Measurements from ENCODE around the gene CREB5. TPM values are rescaled to one million over a fixed set of nuclear protein-coding genes. Genes with fewer than 3 reads are reported as not detected.

CREB5 gene
- total and polyA plus RNA-seq, 2 of the 8 experiments (the other 6 are each of a cell fraction or from before 2014, with no cell fraction given), result 2.4 to 2.7 TPM

GRCh38 chr7:28698840-28699239 lies 286.5 kb downstream of the CREB5 start:
- peaks cover 0 to 2% (median 0%) of the 10 kb centered on the region in 4 experiments; a peak in 2 of 7 replicates for H3K4me1 ChIP-seq (replicated peaks in 1 of 4; ENCODE audit: control insufficient read depth in 3 of 4, insufficient read depth in 4 of 4, low read length in 3 of 4)
- H4K5ac ChIP-seq (ENCODE audit: insufficient read length, low read depth, low read length), result no peak overlapping the region
- no peak overlapping the region for H3K18ac ChIP-seq (ENCODE audit: extremely low read depth, low read length)
- H3K9ac ChIP-seq (replicated peaks in 1 of 4; ENCODE audit: extremely low read depth in 1 of 4, low read depth in 3 of 4, low read length in 3 of 4), result no peak overlapping the region
- 74% methylated on average over 5 of the region's 6 CpGs; no CpG with 5 or more reads in 1 of the 2 experiments for whole genome bisulfite sequencing, 2 experiments (ENCODE audit: extremely low coverage in 1 of 2, insufficient coverage in 1 of 2, insufficient read length in 1 of 2, insufficient replicate concordance in 2 of 2, low coverage in 1 of 2, low lambda C conversion rate in 2 of 2, missing lambda C conversion rate in 1 of 2)
- no peak overlapping the region for H3K4ac ChIP-seq (replicated peaks; ENCODE audit: insufficient read length, low read depth, low read length)
- ChIA-PET POLR2A (ENCODE audit: partially characterized antibody) (interaction anchor here (1.4 kb wide), 1 partner anchor 13 kb away, joined by 3 read pairs; no protein-coding TSS in a partner anchor), CTCF (ENCODE audit: partially characterized antibody) (no interaction called here)
- no peak overlapping the region for H2BK15ac ChIP-seq (ENCODE audit: low read length)
- H3K23ac ChIP-seq (ENCODE audit: insufficient read length), result no peak overlapping the region
- no peaks in the 10 kb centered on the region for H3K23me2 ChIP-seq (ENCODE audit: low read depth, low read length)
- no peak overlapping the region for H2BK120ac ChIP-seq (replicated peaks; ENCODE audit: low read depth, low read length)
- H3K4me2 ChIP-seq (ENCODE audit: insufficient read depth in 1 of 2, low read depth in 2 of 2, low read length in 2 of 2), result no peak overlapping the region
- H2AFZ ChIP-seq (ENCODE audit: low read length), result no peak overlapping the region
- H2BK12ac ChIP-seq (ENCODE audit: low read depth, low read length), result no peak overlapping the region
- no peak overlapping the region for H2BK20ac ChIP-seq (ENCODE audit: low read length)
- no peaks in the 10 kb centered on the region for H3K79me2 ChIP-seq (ENCODE audit: control insufficient read depth in 1 of 2, insufficient read depth in 2 of 2, low read length in 2 of 2)
- H3K79me1 ChIP-seq (ENCODE audit: low read depth, low read length), result no peaks in the 10 kb centered on the region
- H2BK5ac ChIP-seq (ENCODE audit: low read depth, low read length), result no peak overlapping the region
- H3K36me3 ChIP-seq (ENCODE audit: control insufficient read depth in 2 of 4, insufficient read depth in 4 of 4, low read length in 3 of 4), result no peaks in the 10 kb centered on the region; a peak in 1 of 8 replicates
- TF ChIP-seq MAFK (IDR thresholded peaks at IDR 0.05; ENCODE audit: low read depth, low read length), result no peak
- TF ChIP-seq E2F6 (IDR thresholded peaks at IDR 0.05), result no peak
- TF ChIP-seq MAX (IDR thresholded peaks at IDR 0.05), result no peak
- TF ChIP-seq GTF2F1 (IDR thresholded peaks at IDR 0.05; ENCODE audit: borderline replicate concordance, low read depth, low read length), result no peak
- TF ChIP-seq TEAD4 (IDR thresholded peaks at IDR 0.05; ENCODE audit: low read depth, low read length), result no peak
- TF ChIP-seq FOSL1 (IDR thresholded peaks at IDR 0.05; ENCODE audit: insufficient read depth, low read depth, low read length), result no peak
- TF ChIP-seq ATF3 (IDR thresholded peaks at IDR 0.05; ENCODE audit: insufficient read depth, low read depth, low read length), result no peak
- TF ChIP-seq CBX8 (IDR thresholded peaks at IDR 0.05; ENCODE audit: borderline replicate concordance, low read depth, low read length), result no peak
- TF ChIP-seq ZNF274 (IDR thresholded peaks at IDR 0.05; ENCODE audit: borderline replicate concordance, extremely low read depth, low read length), result no peak
- no peak for TF ChIP-seq EP300 (IDR thresholded peaks at IDR 0.05; ENCODE audit: borderline replicate concordance in 1 of 2, low read depth in 2 of 2, low read length in 2 of 2)
- no peak for TF ChIP-seq TAF1 (IDR thresholded peaks at IDR 0.05; ENCODE audit: low read depth, low read length)
- TF ChIP-seq CBX5 (IDR thresholded peaks at IDR 0.05; ENCODE audit: low read depth, low read length), result no peak
- TF ChIP-seq RBBP5 (IDR thresholded peaks at IDR 0.05; ENCODE audit: borderline replicate concordance, low read depth, low read length), result no peak
- no peak overlapping the region for H3K56ac ChIP-seq (replicated peaks; ENCODE audit: insufficient read length, low read depth, low read length)
- H4K8ac ChIP-seq (ENCODE audit: extremely low read depth, insufficient read depth, low read length), result no peak overlapping the region
- H3K27ac ChIP-seq (ENCODE audit: low read depth, low read length), result no peak overlapping the region
- H2AK5ac ChIP-seq (ENCODE audit: low read depth, low read length), result no peak overlapping the region
- H3K9me3 ChIP-seq (ENCODE audit: insufficient read depth in 2 of 2, low read depth in 1 of 2, low read length in 1 of 2), result no peaks in the 10 kb centered on the region
- no peak overlapping the region for H3K14ac ChIP-seq (ENCODE audit: insufficient read length)
- DNase-seq (ENCODE audit: low read depth in 1 of 2, low spot score in 2 of 2) (no peak), FAIRE-seq (no peak)
- no peak overlapping the region for H3K4me3 ChIP-seq (ENCODE audit: extremely low read depth in 1 of 4, insufficient read depth in 2 of 4, low read depth in 3 of 4, low read length in 4 of 4)
- no peaks in the 10 kb centered on the region for H4K20me1 ChIP-seq (replicated peaks in 1 of 2; ENCODE audit: control insufficient read depth in 1 of 2, insufficient read depth in 2 of 2, low read length in 2 of 2)
- H4K91ac ChIP-seq (replicated peaks; ENCODE audit: insufficient read length, low read length), result no peak overlapping the region
- no peaks in the 10 kb centered on the region for H3K27me3 ChIP-seq (replicated peaks in 1 of 4; ENCODE audit: control insufficient read depth in 3 of 4, extremely low read depth in 1 of 4, insufficient read depth in 3 of 4, low read length in 3 of 4)
